Natural killer cell (primary cell): ENCODE measurements around the gene FRS3. TPM values are rescaled to one million over a fixed set of nuclear protein-coding genes. Genes with fewer than 3 reads are reported as not detected.

Experiments used
- ATAC-seq, 3 donors: fragments of 150-1000 bp in 2 of 3; fragments of 200-7000 bp in 1 of 3; cut with Tn5 transposase; 1 replicate in 1 of 3; 2 replicates in 2 of 3; pipeline ENCODE4 v1.10.0; 2021; ENCODE audit warnings: mild to moderate bottlenecking in 2 of 3, moderate library complexity in 2 of 3
- DNase-seq, 2 donors: peaks; one replicate each; pipeline versions ENCODE4 v3.0.0 to v3.0.0-alpha.2; 2013 to 2021; ENCODE audit warnings: mixed read lengths in 1 of 2
- H3K27ac ChIP-seq: one replicate; pipeline ENCODE4 v1.5.1; 2013; ENCODE audit warnings: mild to moderate bottlenecking, low read length
- H3K27me3 ChIP-seq: one replicate; pipeline ENCODE4 v1.6.1; 2013; ENCODE audit warnings: low read length; ENCODE audit not compliant: control insufficient read depth, insufficient read depth
- H3K36me3 ChIP-seq: one replicate; pipeline ENCODE4 v1.6.1; 2013; ENCODE audit warnings: low read length; ENCODE audit not compliant: control insufficient read depth, insufficient read depth
- H3K4me1 ChIP-seq: one replicate; pipeline ENCODE4 v1.6.1; 2013; ENCODE audit warnings: low read length; ENCODE audit not compliant: control insufficient read depth, insufficient read depth
- H3K4me3 ChIP-seq: one replicate; pipeline ENCODE4 v1.5.1; 2013; ENCODE audit warnings: low read length
- H3K9me3 ChIP-seq: one replicate; pipeline ENCODE4 v1.6.1; 2013; ENCODE audit warnings: low read length; ENCODE audit not compliant: control insufficient read depth, insufficient read depth
- H3K27ac Mint-ChIP-seq, 2 donors: one replicate each; pipeline ENCODE4 v1.8.0; 2022; ENCODE audit warnings: mild to moderate bottlenecking in 2 of 2, mixed read lengths in 2 of 2, moderate library complexity in 1 of 2
- H3K27me3 Mint-ChIP-seq, 2 donors: one replicate each; pipeline ENCODE4 v1.8.0; 2022; ENCODE audit warnings: low read depth in 2 of 2, mixed read lengths in 2 of 2
- H3K36me3 Mint-ChIP-seq: one replicate; pipeline ENCODE4 v1.8.0; 2022; ENCODE audit warnings: mixed read lengths
- H3K4me1 Mint-ChIP-seq, 2 donors: one replicate each; pipeline ENCODE4 v1.8.0; 2022; ENCODE audit warnings: mixed read lengths in 2 of 2
- H3K4me3 Mint-ChIP-seq: one replicate; pipeline ENCODE4 v1.8.0; 2022; ENCODE audit warnings: mild to moderate bottlenecking, moderate library complexity, mixed read lengths
- H3K9me3 Mint-ChIP-seq, 2 donors: one replicate each; pipeline ENCODE4 v1.8.0; 2022; ENCODE audit warnings: mixed read lengths in 2 of 2
- CTCF ChIP-seq: fragments of 200-600 bp; IDR thresholded peaks from one replicate; pipeline ENCODE4 v1.8.0; 2022; ENCODE audit warnings: antibody characterized with exemption
- WGBS: methylation state at CpG from one replicate; pipeline ENCODE4 v1.1.7; 2013; ENCODE audit warnings: missing lambda C conversion rate; ENCODE audit not compliant: insufficient coverage; 5-methylcytosine and 5-hydroxymethylcytosine counted together
- intact Hi-C: fragments of 100-400 bp; cut with micrococcal nuclease; formaldehyde crosslinking; loops from one replicate; pipeline ENCODE4 v1.14.2; 2022
- total RNA-seq, 4 donors: library from RNA; stranded (reverse); fragments of 120-200 nt in 1 of 4; gene quantifications; one replicate each; pipeline versions ENCODE4 v1.2.3 to v1.2.4, GENCODE V29; 2013 to 2022

Gene FRS3
- total RNA-seq, 3 donors from 2014 or later (not counting 1 experiment from before 2014, with no cell fraction given): 4.5 to 5.7 (median 5.4) TPM

GRCh38 chr6:41777551-41778285 lies 2.0 kb downstream of the FRS3 start:
- Histone ChIP-seq H3K27ac (no peak overlapping the region), H3K36me3 (peaks cover 17% of the 10 kb centered on the region), H3K4me3 (no peak overlapping the region), H3K9me3 (no peaks in the 10 kb centered on the region), H3K27me3 (no peaks in the 10 kb centered on the region), H3K4me1 (peaks cover 17% of the 10 kb centered on the region)
- Mint-ChIP-seq H3K9me3 (no peaks in the 10 kb centered on the region), H3K27me3 (peaks cover 0 to 3% of the 10 kb centered on the region in 2 donors), H3K4me3 (peak overlapping the region; percentile 89), H3K4me1 (peaks cover 7 to 22% of the 10 kb centered on the region in 2 donors), H3K27ac (no peak overlapping the region), H3K36me3 (peaks cover 13% of the 10 kb centered on the region)
- ATAC-seq (no peak), DNase-seq (no peak)
- intact Hi-C loops: no loop called here
- no peak for TF ChIP-seq CTCF
- 91% methylated on average over 5 of the region's 5 CpGs for WGBS

GRCh38 chr6:41775293-41775882 lies 4.3 kb downstream of the FRS3 start:
- Histone ChIP-seq H3K4me1 (peaks cover 7% of the 10 kb centered on the region), H3K27me3 (no peaks in the 10 kb centered on the region), H3K4me3 (no peak overlapping the region), H3K27ac (no peak overlapping the region), H3K36me3 (peaks cover 37% of the 10 kb centered on the region), H3K9me3 (no peaks in the 10 kb centered on the region)
- WGBS: 97% methylated on average over 11 of the region's 13 CpGs
- Mint-ChIP-seq H3K27ac (no peak overlapping the region), H3K4me1 (peaks cover 7 to 15% of the 10 kb centered on the region in 2 donors), H3K4me3 (no peak overlapping the region), H3K36me3 (peaks cover 13% of the 10 kb centered on the region), H3K9me3 (no peaks in the 10 kb centered on the region), H3K27me3 (no peaks in the 10 kb centered on the region)
- ATAC-seq (no peak), DNase-seq (no peak)
- intact Hi-C loops: no loop called here
- TF ChIP-seq CTCF: no peak

- Histone ChIP-seq H3K27me3 (no peaks in the 10 kb centered on the region), H3K4me3 (no peak overlapping the region), H3K9me3 (no peaks in the 10 kb centered on the region), H3K4me1 (peaks cover 7% of the 10 kb centered on the region), H3K36me3 (peaks cover 37% of the 10 kb centered on the region), H3K27ac (no peak overlapping the region)
- Mint-ChIP-seq H3K4me1 (peaks cover 7 to 10% of the 10 kb centered on the region in 2 donors), H3K4me3 (no peak overlapping the region), H3K9me3 (no peaks in the 10 kb centered on the region), H3K27ac (no peak overlapping the region), H3K27me3 (no peaks in the 10 kb centered on the region), H3K36me3 (peaks cover 13% of the 10 kb centered on the region)
- TF ChIP-seq CTCF: no peak
- intact Hi-C loops: no loop called here
- 90% methylated on average over 3 of the region's 3 CpGs for WGBS
- DNase-seq (no peak), ATAC-seq (no peak)
Measured at GRCh38 chr6:41774841-41775240, 4.9 kb downstream of the FRS3 start.
